HepG2 (cell line): ENCODE results near the gene TTC39B. TPM values are rescaled to one million over a fixed set of nuclear protein-coding genes. Genes with fewer than 3 reads are reported as not detected.
A peak's percentile ranks its signal among the peaks of the same experiment; 100 is the strongest.

Experiments
- AGO1 ChIP-seq: fragments of 200-400 bp; formaldehyde crosslinking; IDR thresholded peaks from 2 replicates; pipeline ENCODE4 v1.6.1; 2017; ENCODE audit warnings: mild to moderate bottlenecking, low read depth, low read length, moderate library complexity; ENCODE audit not compliant: poor library complexity, severe bottlenecking
- ATF4 ChIP-seq, 2 experiments: fragments of 450-650 bp in 1 of 2; sonication (generic) in 1 of 2; formaldehyde crosslinking; IDR thresholded peaks; 2 replicates each; pipeline versions ENCODE4 v1.5.0 to v1.8.0; 2020 to 2022; ENCODE audit warnings: mild to moderate bottlenecking in 1 of 2, missing genetic modification reagents in 1 of 2
- CHCHD3 ChIP-seq: sonication (generic); formaldehyde crosslinking; IDR thresholded peaks from 2 replicates; pipeline ENCODE4 v1.8.0; 2022; ENCODE audit warnings: mild to moderate bottlenecking, missing genetic modification reagents, moderate library complexity
- FOSL2 ChIP-seq: sonication (generic); formaldehyde crosslinking; IDR thresholded peaks from 2 replicates; pipeline ENCODE4 v1.4.0; 2020; ENCODE audit warnings: missing genetic modification reagents
- FOXJ3 ChIP-seq: sonication (generic); formaldehyde crosslinking; IDR thresholded peaks from 2 replicates; pipeline ENCODE4 v1.4.0; 2020; ENCODE audit warnings: missing genetic modification reagents, mild to moderate bottlenecking, borderline replicate concordance
- FOXO4 ChIP-seq: sonication (generic); formaldehyde crosslinking; conservative IDR thresholded peaks from 2 replicates; pipeline ENCODE4 v1.8.1; 2023; ENCODE audit warnings: missing genetic modification reagents
- HOMEZ ChIP-seq: IDR thresholded peaks from 2 replicates; pipeline ENCODE4 v1.6.1; 2016; ENCODE audit warnings: low read depth
- KAT8 ChIP-seq: IDR thresholded peaks from 2 replicates; pipeline ENCODE4 v1.6.1; 2016; ENCODE audit warnings: missing genetic modification reagents, missing compliant biosample characterization
- MEIS2 ChIP-seq: sonication (generic); formaldehyde crosslinking; IDR thresholded peaks from 2 replicates; pipeline ENCODE4 v1.9.0; 2021; ENCODE audit warnings: mild to moderate bottlenecking, missing genetic modification reagents
- MTA1 ChIP-seq: sonication (generic); formaldehyde crosslinking; IDR thresholded peaks from 2 replicates; pipeline ENCODE4 v1.4.0; 2020; ENCODE audit warnings: missing genetic modification reagents, mild to moderate bottlenecking, borderline replicate concordance
- PRPF4 ChIP-seq: fragments of 200-400 bp; formaldehyde crosslinking; IDR thresholded peaks from 2 replicates; pipeline ENCODE4 v1.6.1; 2016; ENCODE audit warnings: low read length, low read depth; ENCODE audit not compliant: poor library complexity, severe bottlenecking
- SKI ChIP-seq: fragments of 450-650 bp; IDR thresholded peaks from one replicate; pipeline ENCODE4 v1.6.1; 2018; ENCODE audit warnings: mild to moderate bottlenecking; ENCODE audit not compliant: partially characterized antibody
- TOE1 ChIP-seq: sonication (generic); formaldehyde crosslinking; IDR thresholded peaks from 2 replicates; pipeline ENCODE4 v1.4.0; 2020; ENCODE audit warnings: mild to moderate bottlenecking, missing genetic modification reagents
- ZBTB25 ChIP-seq: IDR thresholded peaks from 2 replicates; pipeline ENCODE4 v1.6.1; 2018; ENCODE audit warnings: missing genetic modification reagents
- ZFX ChIP-seq: sonication (generic); formaldehyde crosslinking; IDR thresholded peaks from 2 replicates; pipeline ENCODE4 v1.4.0; 2020; ENCODE audit warnings: mild to moderate bottlenecking, low read depth, missing genetic modification reagents, moderate library complexity
- ZNF431 ChIP-seq: sonication (generic); formaldehyde crosslinking; IDR thresholded peaks from 2 replicates; pipeline ENCODE4 v1.9.0; 2022; ENCODE audit warnings: missing genetic modification reagents, low read depth, mild to moderate bottlenecking, borderline replicate concordance
- ZNF432 ChIP-seq: sonication (generic); formaldehyde crosslinking; IDR thresholded peaks from 2 replicates; pipeline ENCODE4 v1.5.0; 2020; ENCODE audit warnings: missing genetic modification reagents, mild to moderate bottlenecking, borderline replicate concordance
- ZNF510 ChIP-seq: sonication (generic); formaldehyde crosslinking; IDR thresholded peaks from 2 replicates; pipeline ENCODE4 v1.4.0; 2020; ENCODE audit warnings: low read depth, mild to moderate bottlenecking, missing genetic modification reagents
- ZNF609 ChIP-seq: sonication (generic); formaldehyde crosslinking; IDR thresholded peaks from 2 replicates; pipeline ENCODE4 v1.4.0; 2020; ENCODE audit warnings: mild to moderate bottlenecking, missing genetic modification reagents, borderline replicate concordance
- polyA plus RNA-seq, 8 experiments: library from polyadenylated mRNA; depleted of rRNA in 3 of 8; stranded (reverse) in 7 of 8; unstranded in 1 of 8; fragments of >200 nt; fragmentation: Illumina TruSeq in 4 of 8; extraction: Trizol in 4 of 8; gene quantifications; 2 replicates each; pipeline versions ENCODE4 v1.2.1 to v1.2.3, GENCODE V29; 2011 to 2016; ENCODE audit warnings: low read depth in 4 of 8, missing spikeins in 1 of 8, mixed read lengths in 1 of 8; ENCODE audit not compliant: insufficient read depth in 1 of 8
- total RNA-seq, 5 experiments: library from RNA; depleted of rRNA; stranded (reverse); fragments of >200 nt; fragmentation: Illumina TruSeq; extraction: Trizol; gene quantifications; 2 replicates each; pipeline ENCODE4 v1.2.3, GENCODE V29; 2016; ENCODE audit warnings: low read depth in 1 of 5

The TTC39B gene
- total and polyA plus RNA-seq, 2 of the 13 experiments (the other 11 are each of a cell fraction or from before 2014, with no cell fraction given) = 14.3 to 19.4 TPM

GRCh38 chr9:15306068-15306756, 804 bp downstream of the TTC39B start (continued):
- TF ChIP-seq ZNF609 (CRISPR knock-in tag) = no peak
- TF ChIP-seq ZNF432 (CRISPR knock-in tag) = no peak
- no peak for TF ChIP-seq FOXJ3
- no peak for TF ChIP-seq ZNF510 (CRISPR knock-in tag)
- no peak for TF ChIP-seq KAT8 (CRISPR knock-in tag)
- no peak for TF ChIP-seq PRPF4
- TF ChIP-seq FOXO4 (CRISPR knock-in tag) = no peak
- TF ChIP-seq HOMEZ (CRISPR knock-in tag) = no peak
- TF ChIP-seq CHCHD3 (CRISPR knock-in tag) = no peak
- peak; percentile 23 for TF ChIP-seq FOSL2 (CRISPR knock-in tag)
- no peak for TF ChIP-seq MTA1 (CRISPR knock-in tag)
- TF ChIP-seq ATF4 (CRISPR knock-in tag; IDR thresholded peaks at IDR 0.05) = peak in 1 of 2 experiments; percentile 86; a peak in 2 of 4 replicates
- TF ChIP-seq AGO1 = no peak
- TF ChIP-seq SKI = no peak
- TF ChIP-seq ZFX (CRISPR knock-in tag) = no peak; the same call in 1 of the 2 replicates
- TF ChIP-seq ZBTB25 (CRISPR knock-in tag) = no peak
- TF ChIP-seq ZNF431 (CRISPR knock-in tag) = no peak; the same call in 1 of the 2 replicates
- TF ChIP-seq TOE1 (CRISPR knock-in tag) = no peak
- TF ChIP-seq MEIS2 (CRISPR knock-in tag) = 0 out of 2 replicates have a peak, but pooled peaks have one; percentile 12
